Ascending aorta (tissue), 2 donors: ENCODE measurements around the gene FRMD4B. TPM values are rescaled to one million over a fixed set of nuclear protein-coding genes. Genes with fewer than 3 reads are reported as not detected.

Source experiments
- DNase-seq, 2 donors: peaks; one replicate each; pipeline ENCODE4 v3.0.0-alpha.2; 2019; ENCODE audit warnings: low spot score in 2 of 2
- H3K27ac ChIP-seq, 2 donors: fragments of 200-600 bp; sonication (generic); one replicate each; pipeline ENCODE4 v1.5.1; 2016 to 2017; ENCODE audit warnings: mild to moderate bottlenecking in 1 of 2
- H3K27me3 ChIP-seq: fragments of 200-600 bp; sonication (generic); one replicate; pipeline ENCODE4 v1.5.1; 2017
- H3K36me3 ChIP-seq, 2 donors: fragments of 200-600 bp; sonication (generic); one replicate each; pipeline ENCODE4 v1.5.1; 2016
- H3K4me1 ChIP-seq, 2 donors: fragments of 200-600 bp; sonication (generic); one replicate each; pipeline ENCODE4 v1.5.1; 2016 to 2017; ENCODE audit warnings: mild to moderate bottlenecking in 1 of 2
- H3K4me3 ChIP-seq, 2 donors: fragments of 200-600 bp; sonication (generic); one replicate each; pipeline ENCODE4 v1.5.1; 2016 to 2017; ENCODE audit warnings: mild to moderate bottlenecking in 1 of 2
- H3K9me3 ChIP-seq, 2 donors: fragments of 200-600 bp; sonication (generic); one replicate each; pipeline ENCODE4 v1.5.1; 2016
- intact Hi-C: fragments of 100-400 bp; cut with DNase I; formaldehyde crosslinking; loops from one replicate; pipeline ENCODE4 v1.15.1; 2023
- total RNA-seq: library from RNA; depleted of rRNA; stranded (reverse); fragments of >200 nt; gene quantifications from one replicate; pipeline ENCODE4 v1.1.0, GENCODE V29; 2016
- TF ChIP-seq, protein P1 (sequence below), 3 experiments: fragments of 200-600 bp in 2 of 3; fragments of 450-650 bp in 1 of 3; sonication (generic) in 2 of 3; IDR thresholded peaks; one replicate each; pipeline ENCODE4 v1.5.1; 2016 to 2019; ENCODE audit warnings: antibody characterized with exemption in 3 of 3, mild to moderate bottlenecking in 1 of 3, moderate library complexity in 1 of 3

Gene FRMD4B
- total RNA-seq, 1 donor from 2014 or later, result 13.5 TPM

GRCh38 chr3:69313251-69313650 is 72.6 kb downstream of the FRMD4B start:
- intact Hi-C loops, result no loop called here
- TF ChIP-seq, protein P1, sequence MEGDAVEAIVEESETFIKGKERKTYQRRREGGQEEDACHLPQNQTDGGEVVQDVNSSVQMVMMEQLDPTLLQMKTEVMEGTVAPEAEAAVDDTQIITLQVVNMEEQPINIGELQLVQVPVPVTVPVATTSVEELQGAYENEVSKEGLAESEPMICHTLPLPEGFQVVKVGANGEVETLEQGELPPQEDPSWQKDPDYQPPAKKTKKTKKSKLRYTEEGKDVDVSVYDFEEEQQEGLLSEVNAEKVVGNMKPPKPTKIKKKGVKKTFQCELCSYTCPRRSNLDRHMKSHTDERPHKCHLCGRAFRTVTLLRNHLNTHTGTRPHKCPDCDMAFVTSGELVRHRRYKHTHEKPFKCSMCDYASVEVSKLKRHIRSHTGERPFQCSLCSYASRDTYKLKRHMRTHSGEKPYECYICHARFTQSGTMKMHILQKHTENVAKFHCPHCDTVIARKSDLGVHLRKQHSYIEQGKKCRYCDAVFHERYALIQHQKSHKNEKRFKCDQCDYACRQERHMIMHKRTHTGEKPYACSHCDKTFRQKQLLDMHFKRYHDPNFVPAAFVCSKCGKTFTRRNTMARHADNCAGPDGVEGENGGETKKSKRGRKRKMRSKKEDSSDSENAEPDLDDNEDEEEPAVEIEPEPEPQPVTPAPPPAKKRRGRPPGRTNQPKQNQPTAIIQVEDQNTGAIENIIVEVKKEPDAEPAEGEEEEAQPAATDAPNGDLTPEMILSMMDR (IDR thresholded peaks at IDR 0.05), result no peak
- Histone ChIP-seq H3K27me3 (no peaks in the 10 kb centered on the region), H3K4me1 (no peaks in the 10 kb centered on the region), H3K36me3 (no peaks in the 10 kb centered on the region), H3K27ac (no peak overlapping the region), H3K4me3 (no peak overlapping the region), H3K9me3 (no peaks in the 10 kb centered on the region)
- DNase-seq, result no peak

GRCh38 chr3:69309814-69310213 is 76.1 kb downstream of the FRMD4B start:
- no peaks in the 10 kb centered on the region for H3K36me3 ChIP-seq
- intact Hi-C loops, result loop anchor here (5.0 kb wide), 2 partner anchors 77 to 102 kb away; partner anchors contain the start of gene FRMD4B
- H3K27me3 ChIP-seq, result no peaks in the 10 kb centered on the region
- H3K4me3 ChIP-seq, result no peak overlapping the region
- H3K9me3 ChIP-seq, result no peaks in the 10 kb centered on the region
- TF ChIP-seq, protein P1 (IDR thresholded peaks at IDR 0.05), result peak in 2 of 3 experiments; percentile 27 to 43
- H3K27ac ChIP-seq, result peak overlapping the region in 1 of 2 donors; percentile 7
- DNase-seq, result no peak
- peaks cover 0 to 7% of the 10 kb centered on the region in 2 donors for H3K4me1 ChIP-seq

DNA sequence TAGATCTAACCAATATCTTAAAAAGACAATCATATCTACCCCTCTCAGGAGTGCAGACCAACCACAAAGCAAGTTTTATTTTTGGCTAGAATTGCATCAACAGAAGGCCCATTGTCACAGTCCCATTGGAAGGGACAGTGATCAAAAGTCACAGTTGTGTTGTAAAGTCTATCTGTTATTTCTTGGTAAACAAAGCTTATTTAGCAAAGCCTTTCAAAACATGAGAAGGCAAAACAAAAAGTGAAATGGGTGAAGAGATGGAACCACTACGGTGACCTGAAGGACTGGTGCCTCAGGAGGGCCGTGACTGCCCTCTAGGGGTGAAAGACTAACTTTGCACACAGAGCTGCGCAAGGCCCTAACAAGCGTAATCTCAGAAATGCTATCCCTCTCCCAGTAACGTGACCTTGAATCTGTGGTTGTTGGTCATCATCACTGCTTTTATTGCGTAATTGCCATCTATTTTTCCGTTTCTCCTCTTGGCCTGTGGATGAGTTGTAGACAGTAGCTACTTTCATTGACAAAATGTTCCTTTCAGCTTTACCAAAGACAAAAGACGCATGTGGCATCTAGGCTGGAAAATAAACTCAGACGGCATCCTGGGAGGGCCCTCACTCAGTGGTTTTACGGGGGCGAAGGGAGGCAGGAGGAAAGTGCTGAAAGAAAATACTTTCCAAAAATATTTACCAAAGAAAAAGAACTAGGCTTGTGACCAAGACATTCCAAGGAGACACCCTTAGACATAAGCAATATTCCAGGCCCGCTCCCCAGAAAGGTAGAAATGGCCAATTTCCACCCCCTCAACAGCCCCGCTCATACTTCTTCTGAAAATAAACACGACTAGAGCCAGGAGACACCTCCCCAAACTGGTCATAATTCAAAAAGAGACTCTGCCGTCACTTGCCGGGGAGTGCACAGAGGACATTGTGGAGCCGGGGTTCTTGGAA is 79.4 kb downstream of the FRMD4B start:
- DNase-seq, result peak; percentile 35 to 82

GRCh38 chr3:69305011-69305410 is 80.9 kb downstream of the FRMD4B start:
- TF ChIP-seq, protein P1 (IDR thresholded peaks at IDR 0.05), result no peak
- Histone ChIP-seq H3K4me1 (peaks cover 0 to 7% of the 10 kb centered on the region in 2 donors), H3K27ac (peak overlapping the region in 1 of 2 donors; percentile 35), H3K27me3 (no peaks in the 10 kb centered on the region), H3K4me3 (no peak overlapping the region), H3K36me3 (no peaks in the 10 kb centered on the region), H3K9me3 (no peaks in the 10 kb centered on the region)
- intact Hi-C loops, result loop anchor here (5.0 kb wide), 2 partner anchors 82 to 107 kb away; partner anchors contain the start of gene FRMD4B
- peak in 1 of 2 donors; percentile 11 for DNase-seq

More for the DNA sequence above, 79.4 kb downstream of the FRMD4B start:
- Histone ChIP-seq H3K4me3 (peak overlapping the region in 1 of 2 donors; percentile 3), H3K9me3 (no peaks in the 10 kb centered on the region), H3K4me1 (peaks cover 0 to 7% of the 10 kb centered on the region in 2 donors), H3K27ac (peak overlapping the region; percentile 64 to 73), H3K27me3 (no peaks in the 10 kb centered on the region), H3K36me3 (no peaks in the 10 kb centered on the region)
- intact Hi-C loops, result loop anchor here (1.0 to 5.0 kb wide), 3 partner anchors 81 to 144 kb away; partner anchors contain the start of gene FRMD4B
- TF ChIP-seq, protein P1 (IDR thresholded peaks at IDR 0.05), result peak; percentile 87 to 92 (median 88)

- Histone ChIP-seq H3K9me3 (no peaks in the 10 kb centered on the region), H3K4me3 (no peak overlapping the region), H3K36me3 (no peaks in the 10 kb centered on the region), H3K27ac (peak overlapping the region in 1 of 2 donors; percentile 35), H3K4me1 (peaks cover 0 to 7% of the 10 kb centered on the region in 2 donors), H3K27me3 (no peaks in the 10 kb centered on the region)
- intact Hi-C loops, result no loop called here
- TF ChIP-seq, protein P1 (IDR thresholded peaks at IDR 0.05), result no peak
- no peak for DNase-seq
Measured at GRCh38 chr3:69304396-69304795, 81.5 kb downstream of the FRMD4B start.
